GM23338 (cell line): ENCODE data around the gene TMEM169. TPM values are rescaled to one million over a fixed set of nuclear protein-coding genes. Genes with fewer than 3 reads are reported as not detected.
A peak's percentile ranks its signal among the peaks of the same experiment; 100 is the strongest.

Source experiments
- ATAC-seq: fragments of 200-7000 bp; cut with Tn5 transposase; 3 replicates; pipeline ENCODE4 v1.9.1; 2020
- DNase-seq: peaks from one replicate; pipeline ENCODE4 v3.0.0-alpha.2; 2015; ENCODE audit warnings: low spot score
- H2AFZ ChIP-seq: fragments of 200-600 bp; sonication (generic); 2 replicates; pipeline ENCODE4 v1.8.0; 2016; ENCODE audit warnings: antibody characterized with exemption, mild to moderate bottlenecking, moderate library complexity
- H3F3A ChIP-seq: fragments of 200-600 bp; sonication (generic); replicated peaks from 2 replicates; pipeline ENCODE4 v1.8.0; 2017; ENCODE audit warnings: antibody characterized with exemption, mixed run types, low read depth
- H3K27ac ChIP-seq: fragments of 200-600 bp; sonication (generic); 2 replicates; pipeline ENCODE4 v1.6.1; 2016; ENCODE audit warnings: low read depth
- H3K27me3 ChIP-seq: fragments of 200-600 bp; sonication (generic); 2 replicates; pipeline ENCODE4 v1.8.0; 2016; ENCODE audit warnings: mild to moderate bottlenecking, mixed run types, moderate library complexity; ENCODE audit not compliant: insufficient read depth
- H3K36me3 ChIP-seq: fragments of 200-600 bp; sonication (generic); 2 replicates; pipeline ENCODE4 v1.8.0; 2016; ENCODE audit warnings: mild to moderate bottlenecking; ENCODE audit not compliant: insufficient read depth
- H3K4me1 ChIP-seq: fragments of 200-600 bp; sonication (generic); 2 replicates; pipeline ENCODE4 v1.8.0; 2016; ENCODE audit warnings: mild to moderate bottlenecking, moderate library complexity; ENCODE audit not compliant: insufficient read depth
- H3K4me2 ChIP-seq: fragments of 200-600 bp; sonication (generic); 2 replicates; pipeline ENCODE4 v1.7.1; 2017; ENCODE audit warnings: mixed run types
- H3K4me3 ChIP-seq: fragments of 200-600 bp; sonication (generic); 2 replicates; pipeline ENCODE4 v1.6.1; 2016; ENCODE audit warnings: mixed run types
- H3K79me2 ChIP-seq: fragments of 200-600 bp; sonication (generic); replicated peaks from 2 replicates; pipeline ENCODE4 v1.8.0; 2017; ENCODE audit warnings: mild to moderate bottlenecking; ENCODE audit not compliant: insufficient read depth
- H3K9me2 ChIP-seq: fragments of 200-600 bp; sonication (generic); 2 replicates; pipeline ENCODE4 v1.8.0; 2017; ENCODE audit not compliant: insufficient read depth
- H4K20me1 ChIP-seq: fragments of 200-600 bp; sonication (generic); replicated peaks from 2 replicates; pipeline ENCODE4 v1.8.0; 2017; ENCODE audit warnings: mild to moderate bottlenecking; ENCODE audit not compliant: insufficient read depth
- H3K27ac Mint-ChIP-seq: 2 replicates; pipeline ENCODE4 v1.8.0; 2020; ENCODE audit warnings: inconsistent platforms, mild to moderate bottlenecking, moderate library complexity, mixed read lengths
- H3K27me3 Mint-ChIP-seq: 3 replicates; pipeline ENCODE4 v1.8.0; 2022; ENCODE audit warnings: low read depth, mild to moderate bottlenecking, moderate library complexity, mixed read lengths, inconsistent platforms; ENCODE audit not compliant: insufficient read depth, poor library complexity
- H3K36me3 Mint-ChIP-seq: 3 replicates; pipeline ENCODE4 v1.8.0; 2021; ENCODE audit warnings: low read depth, mild to moderate bottlenecking, inconsistent platforms, moderate library complexity, mixed read lengths
- H3K4me1 Mint-ChIP-seq: 3 replicates; pipeline ENCODE4 v1.8.0; 2020; ENCODE audit warnings: mild to moderate bottlenecking, inconsistent platforms, mixed read lengths
- H3K4me3 Mint-ChIP-seq: 3 replicates; pipeline ENCODE4 v1.8.0; 2021; ENCODE audit warnings: moderate library complexity, mild to moderate bottlenecking, inconsistent platforms, mixed read lengths
- H3K9me3 Mint-ChIP-seq: 3 replicates; pipeline ENCODE4 v1.8.0; 2020; ENCODE audit warnings: moderate library complexity, mild to moderate bottlenecking, inconsistent platforms, mixed read lengths
- CREB1 ChIP-seq: fragments of 250-450 bp; sonication (Bioruptor Pico); IDR thresholded peaks from 2 replicates; pipeline ENCODE4 v1.5.0; 2020; ENCODE audit warnings: low read depth, mild to moderate bottlenecking, moderate library complexity
- CTCF ChIP-seq, 2 experiments: fragments of 200-600 bp in 1 of 2; sonication (generic) in 1 of 2; conservative IDR thresholded peaks; 2 replicates each; pipeline versions ENCODE4 v1.5.1 to v1.6.1; 2016 to 2017; ENCODE audit warnings: antibody characterized with exemption in 2 of 2, low read depth in 2 of 2, mild to moderate bottlenecking in 2 of 2, moderate library complexity in 1 of 2
- EZH2 ChIP-seq: fragments of 200-600 bp; sonication (generic); IDR thresholded peaks from one replicate; pipeline ENCODE4 v1.8.0; 2017; ENCODE audit warnings: antibody characterized with exemption, mild to moderate bottlenecking, low read depth; ENCODE audit not compliant: unreplicated experiment
- EZH2phosphoT487 ChIP-seq: fragments of 200-600 bp; sonication (generic); IDR thresholded peaks from one replicate; pipeline ENCODE4 v1.8.1; 2018; ENCODE audit warnings: antibody characterized with exemption; ENCODE audit not compliant: unreplicated experiment
- JUNB ChIP-seq: IDR thresholded peaks from one replicate; pipeline ENCODE4 v1.6.1; 2016; ENCODE audit warnings: antibody characterized with exemption; ENCODE audit not compliant: unreplicated experiment
- ZNF114 ChIP-seq: fragments of 250-450 bp; sonication (Bioruptor Pico); IDR thresholded peaks from 2 replicates; pipeline ENCODE4 v1.5.0; 2020; ENCODE audit warnings: mild to moderate bottlenecking, moderate library complexity
- ZNF331 ChIP-seq: fragments of 250-450 bp; sonication (Bioruptor Pico); IDR thresholded peaks from 2 replicates; pipeline ENCODE4 v1.5.0; 2020; ENCODE audit warnings: low read depth, mild to moderate bottlenecking, moderate library complexity
- polyA plus RNA-seq: library from polyadenylated mRNA; unstranded; fragments of >200 nt; fragmentation: Nextera tagmentation; extraction: Ambion mirVana; gene quantifications from 2 replicates; pipeline ENCODE4 v1.2.1, GENCODE V29; 2016
- total RNA-seq: library from RNA; depleted of rRNA; stranded (reverse); fragments of >200 nt; shearing (Covaris generic); gene quantifications from 2 replicates; pipeline ENCODE4 v1.2.3, GENCODE V29; 2014
- TF ChIP-seq, protein P1 (sequence below): IDR thresholded peaks from 2 replicates; pipeline ENCODE4 v1.6.1; 2016; ENCODE audit warnings: antibody characterized with exemption

Gene TMEM169
- total and polyA plus RNA-seq, 2 experiments from 2014 or later = 1.4 to 3.9 TPM

- Mint-ChIP-seq H3K4me1 (peaks cover 10% of the 10 kb centered on the region), H3K27me3 (no peaks in the 10 kb centered on the region), H3K36me3 (peaks cover 23% of the 10 kb centered on the region), H3K4me3 (no peak overlapping the region), H3K9me3 (no peaks in the 10 kb centered on the region), H3K27ac (no peak overlapping the region)
- Histone ChIP-seq H3K79me2 (no peaks in the 10 kb centered on the region), H3K4me3 (no peak overlapping the region), H3K4me2 (0 out of 2 replicates have a peak overlapping the region, but pooled peaks have one; percentile 1), H3K27ac (0 out of 2 replicates have a peak overlapping the region, but pooled peaks have one; percentile 68), H3F3A (no peaks in the 10 kb centered on the region), H2AFZ (no peak overlapping the region), H3K9me2 (no peaks in the 10 kb centered on the region), H4K20me1 (no peaks in the 10 kb centered on the region), H3K36me3 (no peaks in the 10 kb centered on the region), H3K27me3 (no peaks in the 10 kb centered on the region), H3K4me1 (0 out of 2 replicates have a peak, but pooled peaks cover 3% of the 10 kb centered on the region)
- no peak for DNase-seq
- ATAC-seq = no peak
- TF ChIP-seq JUNB = no peak
- no peak for TF ChIP-seq ZNF114 (CRISPR knock-in tag)
Measured at GRCh38 chr2:216052420-216052819, 29.3 kb upstream of the TMEM169 start.

DNA sequence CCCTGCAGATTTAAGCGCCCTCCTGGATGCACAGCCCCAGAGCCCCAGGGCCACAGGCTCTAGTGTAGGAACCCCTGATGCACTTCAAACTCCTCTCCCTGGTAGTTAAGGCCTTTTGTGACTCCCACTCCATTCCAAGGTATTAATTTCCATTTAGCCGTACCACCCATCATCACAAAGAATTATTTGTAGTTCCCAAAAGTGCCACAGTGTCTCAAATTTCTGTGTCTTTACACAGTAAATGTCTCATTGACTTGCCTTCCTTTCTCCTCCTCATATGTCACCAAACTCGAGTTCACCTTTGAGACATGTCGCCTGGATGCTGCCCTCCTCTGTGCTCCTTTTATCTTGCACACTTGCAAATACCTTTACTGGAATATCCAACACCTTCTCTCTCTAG lies 26.0 kb upstream of the TMEM169 start:
- H3K9me3 Mint-ChIP-seq = no peaks in the 10 kb centered on the region

More for the DNA sequence above, 26.0 kb upstream of the TMEM169 start:
- Mint-ChIP-seq H3K36me3 (peaks cover 15% of the 10 kb centered on the region; the same call in 2 of the 3 replicates), H3K4me1 (peaks cover 15% of the 10 kb centered on the region; the same call in 2 of the 3 replicates), H3K27ac (no peak overlapping the region), H3K4me3 (no peak overlapping the region), H3K27me3 (no peaks in the 10 kb centered on the region)
- H3K27ac ChIP-seq = no peak overlapping the region
- H3K9me2 ChIP-seq = no peaks in the 10 kb centered on the region
- H3F3A ChIP-seq = 0 out of 2 replicates have a peak, but pooled peaks cover 3% of the 10 kb centered on the region
- 0 out of 2 replicates have a peak, but pooled peaks cover 3% of the 10 kb centered on the region for H3K4me1 ChIP-seq
- H2AFZ ChIP-seq = no peak overlapping the region
- H3K4me2 ChIP-seq = no peak overlapping the region
- TF ChIP-seq CTCF (conservative IDR thresholded peaks at IDR 0.05; ENCODE audit: low read depth in 2 of 2) (no peak), JUNB (no peak), ZNF114 (CRISPR knock-in tag) (no peak), EZH2 (no peak), CREB1 (CRISPR knock-in tag) (no peak), ZNF331 (CRISPR knock-in tag) (no peak), EZH2phosphoT487 (no peak)
- TF ChIP-seq, protein P1, sequence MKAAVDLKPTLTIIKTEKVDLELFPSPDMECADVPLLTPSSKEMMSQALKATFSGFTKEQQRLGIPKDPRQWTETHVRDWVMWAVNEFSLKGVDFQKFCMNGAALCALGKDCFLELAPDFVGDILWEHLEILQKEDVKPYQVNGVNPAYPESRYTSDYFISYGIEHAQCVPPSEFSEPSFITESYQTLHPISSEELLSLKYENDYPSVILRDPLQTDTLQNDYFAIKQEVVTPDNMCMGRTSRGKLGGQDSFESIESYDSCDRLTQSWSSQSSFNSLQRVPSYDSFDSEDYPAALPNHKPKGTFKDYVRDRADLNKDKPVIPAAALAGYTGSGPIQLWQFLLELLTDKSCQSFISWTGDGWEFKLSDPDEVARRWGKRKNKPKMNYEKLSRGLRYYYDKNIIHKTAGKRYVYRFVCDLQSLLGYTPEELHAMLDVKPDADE = no peak
- no peaks in the 10 kb centered on the region for H3K36me3 ChIP-seq
- H4K20me1 ChIP-seq = no peaks in the 10 kb centered on the region
- DNase-seq (no peak), ATAC-seq (no peak)
- H3K27me3 ChIP-seq = no peaks in the 10 kb centered on the region
- H3K79me2 ChIP-seq = no peaks in the 10 kb centered on the region
- H3K4me3 ChIP-seq = no peak overlapping the region
